AG04449 (cell line): ENCODE results near the gene CLIC5.

Source experiments
- CTCF ChIA-PET: fragments of 350-600 bp; formaldehyde crosslinking; extraction: SDS; loops from one replicate; lab custom pipeline; 2021; ENCODE audit warnings: antibody characterized with exemption; lab: Yijun Ruan, JAX
- POLR2A ChIA-PET: fragments of 400-600, 350-600 bp; formaldehyde crosslinking; extraction: SDS; loops from one replicate; lab custom pipeline; 2020; ENCODE audit warnings: antibody characterized with exemption, inconsistent platforms; lab: Yijun Ruan, JAX
- DNase-seq: peaks from one replicate; pipeline ENCODE4 v3.0.0-alpha.2; 2010; ENCODE audit warnings: low read depth, low spot score
- H3K4me3 ChIP-seq: 2 replicates; pipeline ENCODE4 v1.5.1; 2011; ENCODE audit warnings: low read depth, mild to moderate bottlenecking, control low read depth, low read length
- TF ChIP-seq, protein P1 (sequence below): IDR thresholded peaks from one replicate; pipeline ENCODE4 v1.5.1; 2011; ENCODE audit warnings: mild to moderate bottlenecking, moderate library complexity, low read length, control low read depth, inconsistent platforms; ENCODE audit not compliant: insufficient read depth; ENCODE audit errors: missing control alignments

Gene CLIC5

DNA sequence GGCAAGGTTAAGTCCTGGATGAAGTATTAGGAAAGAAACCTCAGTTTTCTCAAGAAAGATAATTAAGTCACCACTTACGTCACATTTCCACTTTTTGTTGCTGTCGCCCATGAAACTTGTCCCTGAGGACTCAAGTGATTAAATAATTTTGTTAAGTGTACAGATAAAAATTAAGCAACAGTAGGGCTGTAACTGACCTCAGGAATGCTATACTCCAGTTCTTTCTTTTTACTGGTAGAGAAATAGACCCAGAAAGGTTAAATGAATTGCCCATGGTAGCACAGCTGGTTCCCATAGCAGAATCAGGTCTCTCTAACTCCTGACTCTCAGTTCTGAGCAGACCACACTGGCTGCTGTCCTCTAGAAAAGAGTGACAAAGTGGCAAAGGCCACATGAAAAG is 54.5 kb downstream of the CLIC5 start:
- H3K4me3 ChIP-seq: no peak overlapping the region
- ChIA-PET CTCF (interaction anchor here (2.4 kb wide), 1 partner anchor 15 kb away, joined by 10 read pairs; no protein-coding TSS in a partner anchor), POLR2A (no interaction called here)
- DNase-seq: no peak
- TF ChIP-seq, protein P1, sequence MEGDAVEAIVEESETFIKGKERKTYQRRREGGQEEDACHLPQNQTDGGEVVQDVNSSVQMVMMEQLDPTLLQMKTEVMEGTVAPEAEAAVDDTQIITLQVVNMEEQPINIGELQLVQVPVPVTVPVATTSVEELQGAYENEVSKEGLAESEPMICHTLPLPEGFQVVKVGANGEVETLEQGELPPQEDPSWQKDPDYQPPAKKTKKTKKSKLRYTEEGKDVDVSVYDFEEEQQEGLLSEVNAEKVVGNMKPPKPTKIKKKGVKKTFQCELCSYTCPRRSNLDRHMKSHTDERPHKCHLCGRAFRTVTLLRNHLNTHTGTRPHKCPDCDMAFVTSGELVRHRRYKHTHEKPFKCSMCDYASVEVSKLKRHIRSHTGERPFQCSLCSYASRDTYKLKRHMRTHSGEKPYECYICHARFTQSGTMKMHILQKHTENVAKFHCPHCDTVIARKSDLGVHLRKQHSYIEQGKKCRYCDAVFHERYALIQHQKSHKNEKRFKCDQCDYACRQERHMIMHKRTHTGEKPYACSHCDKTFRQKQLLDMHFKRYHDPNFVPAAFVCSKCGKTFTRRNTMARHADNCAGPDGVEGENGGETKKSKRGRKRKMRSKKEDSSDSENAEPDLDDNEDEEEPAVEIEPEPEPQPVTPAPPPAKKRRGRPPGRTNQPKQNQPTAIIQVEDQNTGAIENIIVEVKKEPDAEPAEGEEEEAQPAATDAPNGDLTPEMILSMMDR: no peak

DNA sequence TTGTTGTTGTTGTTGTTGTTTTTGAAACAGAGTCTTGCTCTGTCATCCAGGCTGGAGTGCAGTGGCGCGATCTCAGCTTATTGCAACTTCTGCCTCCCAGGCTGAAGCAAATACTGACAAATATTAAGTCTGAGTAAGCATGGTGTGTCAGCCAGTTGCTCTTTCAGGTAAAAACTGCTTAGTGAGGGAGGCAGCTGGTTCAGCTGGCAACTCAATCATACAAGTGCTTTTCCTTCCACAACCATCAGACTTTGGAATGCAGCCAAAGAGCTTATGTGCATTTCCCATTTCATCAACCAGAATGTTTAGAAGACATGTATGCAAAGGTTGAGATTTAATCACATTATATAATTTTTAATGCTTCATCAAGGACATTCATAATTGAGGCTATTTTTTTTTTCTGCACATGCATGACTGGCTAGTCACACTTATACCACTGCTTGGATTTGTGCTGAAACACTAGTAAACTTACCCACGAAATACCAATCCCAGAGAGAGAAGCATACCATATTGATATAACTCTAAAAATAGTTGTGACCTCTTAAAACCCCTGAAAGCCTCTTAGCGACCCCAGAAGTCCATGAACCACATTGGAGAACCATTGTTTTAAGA is 56.0 kb downstream of the CLIC5 start:
- TF ChIP-seq, protein P1: no peak
- DNase-seq: no peak
- ChIA-PET CTCF (interaction anchor here (0.7 to 2.4 kb wide), 4 partner anchors 10 to 29 kb away, joined by 3 to 10 read pairs (median 5); no protein-coding TSS in a partner anchor), POLR2A (no interaction called here)
- no peak overlapping the region for H3K4me3 ChIP-seq

DNA sequence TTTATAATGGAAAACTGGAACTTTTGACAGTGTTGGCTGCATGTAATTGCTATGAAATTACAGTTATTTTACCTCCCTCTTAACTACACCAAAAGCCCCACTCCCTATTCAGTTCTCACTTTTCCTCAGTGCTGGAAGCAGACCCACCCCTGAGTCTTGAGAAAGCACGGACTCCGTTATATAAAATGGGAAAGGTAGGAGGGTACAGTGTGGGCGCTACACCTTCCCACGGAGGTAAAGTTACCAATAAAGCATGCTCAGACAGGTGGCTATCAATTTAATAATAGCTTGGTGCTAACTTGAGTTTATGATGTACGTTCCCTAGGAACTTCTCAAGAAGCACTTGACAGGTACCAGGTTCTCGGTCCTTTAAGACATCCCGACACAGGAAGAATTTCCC is 59.0 kb downstream of the CLIC5 start:
- no peak overlapping the region for H3K4me3 ChIP-seq
- TF ChIP-seq, protein P1: no peak
- ChIA-PET CTCF (interaction anchor here (3.3 kb wide), 1 partner anchor 11 kb away, joined by 19 read pairs; no protein-coding TSS in a partner anchor), POLR2A (no interaction called here)
- DNase-seq: no peak

DNA sequence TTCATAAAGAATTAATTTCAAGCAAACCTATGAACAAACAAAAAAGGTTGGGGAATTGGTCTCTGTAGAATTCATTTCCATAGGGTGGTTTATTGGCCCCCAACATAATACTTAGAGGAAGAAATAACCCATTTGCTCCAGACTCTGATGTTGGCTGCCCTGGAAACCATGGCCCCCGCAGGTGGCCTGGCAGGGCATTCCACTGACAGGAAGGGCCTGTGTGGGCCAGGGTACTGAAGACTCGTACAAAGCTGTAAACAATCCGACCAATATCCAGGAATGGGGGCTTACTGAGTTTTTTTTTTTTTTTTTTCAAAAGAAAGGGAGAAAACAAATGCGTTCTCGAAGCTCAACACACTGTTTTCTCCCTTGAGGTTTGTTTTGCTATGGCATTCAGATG is 59.5 kb downstream of the CLIC5 start:
- H3K4me3 ChIP-seq: no peak overlapping the region
- no peak for DNase-seq
- TF ChIP-seq, protein P1: no peak
- CTCF ChIA-PET: interaction anchor here (3.3 kb wide), 1 partner anchor 10 kb away, joined by 19 read pairs; no protein-coding TSS in a partner anchor
- POLR2A ChIA-PET: no interaction called here

DNA sequence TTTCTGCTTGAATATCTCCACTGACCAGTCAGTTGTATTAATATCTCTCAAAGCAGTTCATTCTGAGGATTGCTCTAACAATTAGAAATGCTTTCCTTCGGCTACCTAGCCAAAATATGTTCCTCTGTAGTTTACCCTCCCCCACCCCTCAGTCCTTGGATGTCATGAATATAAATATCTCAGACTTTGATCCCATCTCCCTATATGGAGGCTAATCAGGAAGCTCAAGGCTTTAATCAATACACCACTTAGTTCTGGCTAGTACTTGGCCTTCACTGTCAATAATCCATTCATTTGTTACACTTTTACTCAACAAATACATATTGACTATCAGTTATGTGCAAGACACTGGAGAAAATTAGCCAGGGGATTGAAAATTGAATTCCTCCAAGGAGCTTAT is 60.1 kb downstream of the CLIC5 start:
- TF ChIP-seq, protein P1: no peak
- no peak for DNase-seq
- ChIA-PET POLR2A (no interaction called here), CTCF (interaction anchor here (3.3 kb wide), 1 partner anchor 10 kb away, joined by 19 read pairs; no protein-coding TSS in a partner anchor)
- no peak overlapping the region for H3K4me3 ChIP-seq

DNA sequence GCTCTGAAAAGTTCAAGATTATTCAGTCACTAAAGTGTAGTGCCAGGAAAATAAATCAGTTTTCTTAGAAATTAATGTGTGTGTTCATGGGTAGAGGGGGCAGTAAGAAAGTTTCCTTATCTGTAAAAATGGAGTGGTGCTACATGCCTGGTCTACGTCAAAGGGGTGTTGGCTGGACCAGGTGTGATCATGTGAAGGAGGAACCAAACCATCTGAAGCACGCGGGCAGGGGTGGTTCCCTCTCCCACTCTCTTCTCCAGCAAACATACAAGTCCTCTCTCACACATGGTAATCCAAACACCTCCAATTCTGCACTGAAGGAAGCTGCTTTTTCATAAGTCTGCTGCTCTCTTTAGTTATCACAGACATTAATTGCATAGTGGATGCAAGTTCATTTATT is 63.1 kb downstream of the CLIC5 start:
- TF ChIP-seq, protein P1: no peak
- ChIA-PET CTCF (no interaction called here), POLR2A (no interaction called here)
- no peak for DNase-seq
- no peak overlapping the region for H3K4me3 ChIP-seq
